Liver (tissue), 9 donors: ENCODE results near the gene UHRF2. TPM values are rescaled to one million over a fixed set of nuclear protein-coding genes. Genes with fewer than 3 reads are reported as not detected.
"Not testable (repeated sequence)": the region's sequence is repeated elsewhere in the genome, so short reads cannot be mapped to it uniquely, and the experiment has no call there.

Experiments used
- DNase-seq: peaks from one replicate; pipeline ENCODE4 v3.0.0-alpha.2; 2017; ENCODE audit warnings: low spot score
- H3K27ac ChIP-seq, 2 donors: one replicate each; pipeline ENCODE4 v1.7.0; 2013; ENCODE audit warnings: inconsistent platforms in 2 of 2, low read length in 2 of 2, control low read depth in 1 of 2, low read depth in 1 of 2, mild to moderate bottlenecking in 1 of 2
- H3K27me3 ChIP-seq, 4 donors: one replicate each; pipeline versions ENCODE4 v1.6.1 to v1.7.0; 2013; ENCODE audit warnings: low read length in 3 of 4, inconsistent platforms in 1 of 4, mild to moderate bottlenecking in 1 of 4, moderate library complexity in 1 of 4; ENCODE audit not compliant: control insufficient read depth in 4 of 4, insufficient read depth in 4 of 4
- H3K36me3 ChIP-seq, 4 donors: one replicate each; pipeline versions ENCODE4 v1.6.1 to v1.7.0; 2013; ENCODE audit warnings: low read length in 3 of 4, mild to moderate bottlenecking in 3 of 4, low read depth in 1 of 4, moderate library complexity in 1 of 4; ENCODE audit not compliant: control insufficient read depth in 4 of 4, insufficient read depth in 3 of 4
- H3K4me1 ChIP-seq, 4 donors: one replicate each; pipeline versions ENCODE4 v1.6.1 to v1.7.0; 2013; ENCODE audit warnings: low read length in 3 of 4, mild to moderate bottlenecking in 3 of 4, moderate library complexity in 1 of 4; ENCODE audit not compliant: control insufficient read depth in 4 of 4, insufficient read depth in 4 of 4
- H3K4me3 ChIP-seq, 3 donors: one replicate each; pipeline versions ENCODE4 v1.6.1 to v1.7.0; 2013; ENCODE audit warnings: low read length in 3 of 3, control low read depth in 1 of 3, low read depth in 1 of 3, mild to moderate bottlenecking in 1 of 3
- H3K9ac ChIP-seq, 2 donors: one replicate each; pipeline ENCODE4 v1.7.0; 2013; ENCODE audit warnings: low read length in 2 of 2, mild to moderate bottlenecking in 2 of 2, moderate library complexity in 2 of 2, control low read depth in 1 of 2, low read depth in 1 of 2
- H3K9me3 ChIP-seq, 4 donors: one replicate each; pipeline versions ENCODE4 v1.6.1 to v1.7.0; 2013; ENCODE audit warnings: low read length in 3 of 4; ENCODE audit not compliant: control insufficient read depth in 4 of 4
- EGR1 ChIP-seq, 2 donors: IDR thresholded peaks; 2 replicates each; pipeline ENCODE4 v1.6.1; 2016 to 2018; ENCODE audit warnings: antibody characterized with exemption in 2 of 2, low read depth in 2 of 2
- FOXA1 ChIP-seq: IDR thresholded peaks from 2 replicates; pipeline ENCODE4 v1.6.1; 2016; ENCODE audit warnings: antibody characterized with exemption
- FOXA2 ChIP-seq: IDR thresholded peaks from 2 replicates; pipeline ENCODE4 v1.6.1; 2016; ENCODE audit warnings: antibody characterized with exemption
- GABPA ChIP-seq, 2 donors: IDR thresholded peaks in 1 of 2; conservative IDR thresholded peaks in 1 of 2; 2 replicates each; pipeline ENCODE4 v1.6.1; 2016; ENCODE audit warnings: antibody characterized with exemption in 2 of 2, mild to moderate bottlenecking in 1 of 2, moderate library complexity in 1 of 2
- HNF4A ChIP-seq, 2 donors: conservative IDR thresholded peaks; 2 replicates each; pipeline ENCODE4 v1.6.1; 2016; ENCODE audit warnings: antibody characterized with exemption in 2 of 2, mild to moderate bottlenecking in 2 of 2
- HNF4G ChIP-seq: IDR thresholded peaks from 2 replicates; pipeline ENCODE4 v1.6.1; 2016; ENCODE audit warnings: antibody characterized with exemption
- JUND ChIP-seq, 2 donors: IDR thresholded peaks; 2 replicates each; pipeline ENCODE4 v1.6.1; 2016; ENCODE audit warnings: antibody characterized with exemption in 2 of 2
- NR2F2 ChIP-seq: IDR thresholded peaks from 2 replicates; pipeline ENCODE4 v1.6.1; 2016; ENCODE audit warnings: antibody characterized with exemption
- RAD21 ChIP-seq, 2 donors: IDR thresholded peaks; 2 replicates each; pipeline ENCODE4 v1.6.1; 2016; ENCODE audit warnings: antibody characterized with exemption in 2 of 2, mild to moderate bottlenecking in 2 of 2
- SP1 ChIP-seq: IDR thresholded peaks from 2 replicates; pipeline ENCODE4 v1.6.1; 2018; ENCODE audit warnings: antibody characterized with exemption, mild to moderate bottlenecking
- TAF1 ChIP-seq: conservative IDR thresholded peaks from 2 replicates; pipeline ENCODE4 v1.6.1; 2016; ENCODE audit warnings: antibody characterized with exemption, mild to moderate bottlenecking
- YY1 ChIP-seq: IDR thresholded peaks from 2 replicates; pipeline ENCODE4 v1.6.1; 2016; ENCODE audit warnings: antibody characterized with exemption, mild to moderate bottlenecking
- WGBS: extraction: QIAGEN DNeasy Blood & Tissue Kit; methylation state at CpG from one replicate; pipeline ENCODE4 v1.1.7; 2013; 5-methylcytosine and 5-hydroxymethylcytosine counted together
- polyA plus RNA-seq, 2 donors: library from polyadenylated mRNA; stranded (reverse) in 1 of 2; unstranded in 1 of 2; fragments of 200-250 nt in 1 of 2; fragments of >200 nt in 1 of 2; fragmentation: Nextera tagmentation in 1 of 2; extraction: Ambion mirVana in 1 of 2; gene quantifications; one replicate each; pipeline versions ENCODE4 v1.2.1 to v1.2.3, GENCODE V29; 2013 to 2015
- total RNA-seq, 2 donors: library from RNA; depleted of rRNA; stranded (reverse); fragments of >200 nt; gene quantifications; one replicate each; pipeline ENCODE4 v1.2.3, GENCODE V29; 2014
- TF ChIP-seq, protein P1 (sequence below): IDR thresholded peaks from 2 replicates; pipeline ENCODE4 v1.6.1; 2016; ENCODE audit warnings: antibody characterized with exemption
- TF ChIP-seq, protein P2 (sequence below): IDR thresholded peaks from 2 replicates; pipeline ENCODE4 v1.6.1; 2016; ENCODE audit warnings: antibody characterized with exemption
- TF ChIP-seq, protein P3 (sequence below): fragments of 150-350 bp; IDR thresholded peaks from 2 replicates; pipeline ENCODE4 v1.5.1; 2017; ENCODE audit warnings: improper control_type of control experiment, low read depth, low read length; ENCODE audit not compliant: missing input control
- TF ChIP-seq, protein P4 (sequence below): IDR thresholded peaks from 2 replicates; pipeline ENCODE4 v1.6.1; 2016; ENCODE audit warnings: antibody characterized with exemption, mild to moderate bottlenecking
- TF ChIP-seq, protein P5 (sequence below): IDR thresholded peaks from 2 replicates; pipeline ENCODE4 v1.6.1; 2016; ENCODE audit warnings: antibody characterized with exemption
- donor health status: healthy.
- donor health status: healthy.
- donor health status: healthy.
- donor health status: healthy.
- donor health status: healthy.

Gene UHRF2
- total and polyA plus RNA-seq, 4 donors: 5.7 to 34.1 (median 16.9) TPM

DNA sequence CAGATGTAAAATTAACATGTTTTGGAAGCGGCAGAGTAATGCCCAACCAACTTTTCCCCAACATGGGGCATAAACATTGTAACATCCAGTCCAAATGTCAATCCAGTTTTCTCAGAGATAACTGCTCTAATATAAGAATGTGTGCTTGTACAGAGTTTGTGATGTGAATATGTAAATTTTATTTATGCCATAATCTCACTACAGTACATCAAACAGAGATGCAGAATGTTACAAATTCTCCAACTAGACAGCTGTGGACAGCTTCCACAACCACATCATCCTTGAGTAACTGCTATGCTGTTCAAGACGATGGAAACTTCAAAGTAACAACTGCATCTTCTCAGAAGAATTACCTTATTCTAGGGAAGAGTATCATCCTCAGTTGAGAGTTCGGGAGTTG is 122.6 kb downstream of the UHRF2 start:
- Histone ChIP-seq H3K27ac (no peak overlapping the region), H3K27me3 (no peaks in the 10 kb centered on the region), H3K9ac (no peak overlapping the region), H3K9me3 (no peaks in the 10 kb centered on the region), H3K4me1 (no peaks in the 10 kb centered on the region), H3K36me3 (peaks cover 7 to 57% (median 35%) of the 10 kb centered on the region in 4 donors), H3K4me3 (no peak overlapping the region)
- DNase-seq: no peak
- no peak for TF ChIP-seq FOXA1
- TF ChIP-seq YY1: no peak
- no peak for TF ChIP-seq FOXA2
- no peak for TF ChIP-seq GABPA (IDR thresholded peaks at IDR 0.05 in 1 of 2, conservative IDR thresholded peaks at IDR 0.05 in 1 of 2)
- no peak for TF ChIP-seq NR2F2
- no peak for TF ChIP-seq TAF1
- no peak for TF ChIP-seq HNF4G
- TF ChIP-seq, protein P1, sequence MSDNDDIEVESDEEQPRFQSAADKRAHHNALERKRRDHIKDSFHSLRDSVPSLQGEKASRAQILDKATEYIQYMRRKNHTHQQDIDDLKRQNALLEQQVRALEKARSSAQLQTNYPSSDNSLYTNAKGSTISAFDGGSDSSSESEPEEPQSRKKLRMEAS: no peak
- TF ChIP-seq EGR1 (IDR thresholded peaks at IDR 0.05; ENCODE audit: low read depth in 2 of 2): no peak
- TF ChIP-seq, protein P2, sequence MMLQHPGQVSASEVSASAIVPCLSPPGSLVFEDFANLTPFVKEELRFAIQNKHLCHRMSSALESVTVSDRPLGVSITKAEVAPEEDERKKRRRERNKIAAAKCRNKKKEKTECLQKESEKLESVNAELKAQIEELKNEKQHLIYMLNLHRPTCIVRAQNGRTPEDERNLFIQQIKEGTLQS: no peak
- TF ChIP-seq SP1: no peak
- no peak for TF ChIP-seq RAD21 (IDR thresholded peaks at IDR 0.05)
- TF ChIP-seq, protein P3, sequence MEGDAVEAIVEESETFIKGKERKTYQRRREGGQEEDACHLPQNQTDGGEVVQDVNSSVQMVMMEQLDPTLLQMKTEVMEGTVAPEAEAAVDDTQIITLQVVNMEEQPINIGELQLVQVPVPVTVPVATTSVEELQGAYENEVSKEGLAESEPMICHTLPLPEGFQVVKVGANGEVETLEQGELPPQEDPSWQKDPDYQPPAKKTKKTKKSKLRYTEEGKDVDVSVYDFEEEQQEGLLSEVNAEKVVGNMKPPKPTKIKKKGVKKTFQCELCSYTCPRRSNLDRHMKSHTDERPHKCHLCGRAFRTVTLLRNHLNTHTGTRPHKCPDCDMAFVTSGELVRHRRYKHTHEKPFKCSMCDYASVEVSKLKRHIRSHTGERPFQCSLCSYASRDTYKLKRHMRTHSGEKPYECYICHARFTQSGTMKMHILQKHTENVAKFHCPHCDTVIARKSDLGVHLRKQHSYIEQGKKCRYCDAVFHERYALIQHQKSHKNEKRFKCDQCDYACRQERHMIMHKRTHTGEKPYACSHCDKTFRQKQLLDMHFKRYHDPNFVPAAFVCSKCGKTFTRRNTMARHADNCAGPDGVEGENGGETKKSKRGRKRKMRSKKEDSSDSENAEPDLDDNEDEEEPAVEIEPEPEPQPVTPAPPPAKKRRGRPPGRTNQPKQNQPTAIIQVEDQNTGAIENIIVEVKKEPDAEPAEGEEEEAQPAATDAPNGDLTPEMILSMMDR: no peak
- TF ChIP-seq HNF4A (conservative IDR thresholded peaks at IDR 0.05): no peak
- 95% methylated on average over 3 of the region's 3 CpGs for WGBS

DNA sequence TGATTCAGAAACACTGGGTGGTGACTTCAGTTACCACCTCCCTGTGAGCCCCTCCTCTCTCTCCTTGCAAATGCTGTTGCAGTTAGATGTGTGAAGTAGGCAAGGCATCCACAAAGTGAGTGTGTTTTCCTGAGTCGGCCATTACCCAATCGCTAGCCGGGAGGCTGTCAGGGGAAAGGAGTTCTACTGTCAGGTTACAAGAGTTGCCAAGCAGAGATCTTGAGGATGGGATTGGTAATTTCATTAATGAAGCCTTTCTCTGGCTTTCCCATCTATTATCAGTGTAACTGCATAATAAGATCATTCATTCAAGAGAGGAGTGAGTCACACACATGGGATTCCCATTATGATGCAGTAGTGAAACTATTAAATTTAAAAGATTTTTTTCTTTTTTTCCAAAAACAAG is 125.7 kb downstream of the UHRF2 start:
- TF ChIP-seq, protein P1: no peak
- TF ChIP-seq JUND (IDR thresholded peaks at IDR 0.05) (no peak), RAD21 (IDR thresholded peaks at IDR 0.05) (no peak), TAF1 (no peak), EGR1 (IDR thresholded peaks at IDR 0.05; ENCODE audit: low read depth in 2 of 2) (no peak), FOXA1 (no peak), SP1 (no peak), NR2F2 (no peak), YY1 (no peak), HNF4G (no peak)
- TF ChIP-seq, protein P4, sequence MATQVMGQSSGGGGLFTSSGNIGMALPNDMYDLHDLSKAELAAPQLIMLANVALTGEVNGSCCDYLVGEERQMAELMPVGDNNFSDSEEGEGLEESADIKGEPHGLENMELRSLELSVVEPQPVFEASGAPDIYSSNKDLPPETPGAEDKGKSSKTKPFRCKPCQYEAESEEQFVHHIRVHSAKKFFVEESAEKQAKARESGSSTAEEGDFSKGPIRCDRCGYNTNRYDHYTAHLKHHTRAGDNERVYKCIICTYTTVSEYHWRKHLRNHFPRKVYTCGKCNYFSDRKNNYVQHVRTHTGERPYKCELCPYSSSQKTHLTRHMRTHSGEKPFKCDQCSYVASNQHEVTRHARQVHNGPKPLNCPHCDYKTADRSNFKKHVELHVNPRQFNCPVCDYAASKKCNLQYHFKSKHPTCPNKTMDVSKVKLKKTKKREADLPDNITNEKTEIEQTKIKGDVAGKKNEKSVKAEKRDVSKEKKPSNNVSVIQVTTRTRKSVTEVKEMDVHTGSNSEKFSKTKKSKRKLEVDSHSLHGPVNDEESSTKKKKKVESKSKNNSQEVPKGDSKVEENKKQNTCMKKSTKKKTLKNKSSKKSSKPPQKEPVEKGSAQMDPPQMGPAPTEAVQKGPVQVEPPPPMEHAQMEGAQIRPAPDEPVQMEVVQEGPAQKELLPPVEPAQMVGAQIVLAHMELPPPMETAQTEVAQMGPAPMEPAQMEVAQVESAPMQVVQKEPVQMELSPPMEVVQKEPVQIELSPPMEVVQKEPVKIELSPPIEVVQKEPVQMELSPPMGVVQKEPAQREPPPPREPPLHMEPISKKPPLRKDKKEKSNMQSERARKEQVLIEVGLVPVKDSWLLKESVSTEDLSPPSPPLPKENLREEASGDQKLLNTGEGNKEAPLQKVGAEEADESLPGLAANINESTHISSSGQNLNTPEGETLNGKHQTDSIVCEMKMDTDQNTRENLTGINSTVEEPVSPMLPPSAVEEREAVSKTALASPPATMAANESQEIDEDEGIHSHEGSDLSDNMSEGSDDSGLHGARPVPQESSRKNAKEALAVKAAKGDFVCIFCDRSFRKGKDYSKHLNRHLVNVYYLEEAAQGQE: no peak
- TF ChIP-seq, protein P3: no peak
- TF ChIP-seq, protein P5, sequence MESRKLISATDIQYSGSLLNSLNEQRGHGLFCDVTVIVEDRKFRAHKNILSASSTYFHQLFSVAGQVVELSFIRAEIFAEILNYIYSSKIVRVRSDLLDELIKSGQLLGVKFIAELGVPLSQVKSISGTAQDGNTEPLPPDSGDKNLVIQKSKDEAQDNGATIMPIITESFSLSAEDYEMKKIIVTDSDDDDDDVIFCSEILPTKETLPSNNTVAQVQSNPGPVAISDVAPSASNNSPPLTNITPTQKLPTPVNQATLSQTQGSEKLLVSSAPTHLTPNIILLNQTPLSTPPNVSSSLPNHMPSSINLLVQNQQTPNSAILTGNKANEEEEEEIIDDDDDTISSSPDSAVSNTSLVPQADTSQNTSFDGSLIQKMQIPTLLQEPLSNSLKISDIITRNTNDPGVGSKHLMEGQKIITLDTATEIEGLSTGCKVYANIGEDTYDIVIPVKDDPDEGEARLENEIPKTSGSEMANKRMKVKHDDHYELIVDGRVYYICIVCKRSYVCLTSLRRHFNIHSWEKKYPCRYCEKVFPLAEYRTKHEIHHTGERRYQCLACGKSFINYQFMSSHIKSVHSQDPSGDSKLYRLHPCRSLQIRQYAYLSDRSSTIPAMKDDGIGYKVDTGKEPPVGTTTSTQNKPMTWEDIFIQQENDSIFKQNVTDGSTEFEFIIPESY: no peak
- TF ChIP-seq, protein P2: no peak
- 87% methylated on average over 3 of the region's 3 CpGs for WGBS
- Histone ChIP-seq H3K4me1 (no peaks in the 10 kb centered on the region), H3K9me3 (no peaks in the 10 kb centered on the region), H3K27me3 (no peaks in the 10 kb centered on the region), H3K9ac (no peak overlapping the region), H3K4me3 (no peak overlapping the region), H3K27ac (no peak overlapping the region), H3K36me3 (peaks cover 2 to 61% (median 32%) of the 10 kb centered on the region in 4 donors)
- DNase-seq: no peak

DNA sequence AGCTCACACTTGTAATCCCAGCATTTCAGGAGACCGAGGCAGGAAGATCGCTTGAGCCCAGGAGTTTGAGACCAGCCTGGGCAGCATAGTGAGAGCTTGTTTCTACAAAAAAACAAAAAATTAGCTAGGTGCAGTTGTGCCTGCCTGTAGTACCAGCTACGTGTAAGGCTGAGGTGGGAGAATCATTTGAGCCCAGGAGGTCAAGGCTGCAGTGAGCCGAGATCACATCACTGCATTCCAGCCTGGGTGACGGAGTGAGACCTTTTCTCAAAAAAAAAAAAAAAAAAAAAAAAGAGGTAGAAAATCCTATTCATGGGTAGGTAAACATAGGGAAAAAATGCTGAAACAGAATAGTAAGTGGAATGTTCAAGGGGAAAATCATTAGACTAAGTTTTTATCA is 129.6 kb downstream of the UHRF2 start:
- H3K36me3 ChIP-seq: peaks cover 2 to 57% (median 25%) of the 10 kb centered on the region in 4 donors
- not testable (repeated sequence) for H3K27me3 ChIP-seq
- WGBS: 93% methylated on average over 5 of the region's 5 CpGs

More for the DNA sequence above, 129.6 kb downstream of the UHRF2 start:
- not testable (repeated sequence) for H3K4me1 ChIP-seq, DNase-seq, H3K4me3 ChIP-seq, H3K9me3 ChIP-seq, H3K27ac ChIP-seq, H3K9ac ChIP-seq
